ENCODE measurements around the gene RFT1.

Gene RFT1

GRCh38 chr3:53146319-53146891 lies 16.2 kb upstream of the RFT1 start:
- Mint-ChIP-seq H3K36me3 (no peaks in the 10 kb centered on the region), H3K27ac (no peak overlapping the region), H3K4me3 (no peak overlapping the region), H3K27me3 (no peaks in the 10 kb centered on the region), H3K9me3 (no peaks in the 10 kb centered on the region), H3K4me1 (peaks cover 9% of the 10 kb centered on the region)
- no peak for ATAC-seq

- H3K4me1 Mint-ChIP-seq: peaks cover 12% of the 10 kb centered on the region
- H3K4me3 Mint-ChIP-seq: no peak overlapping the region
- ATAC-seq: no peak
- no peaks in the 10 kb centered on the region for H3K36me3 Mint-ChIP-seq
- no peaks in the 10 kb centered on the region for H3K27me3 Mint-ChIP-seq
- H3K27ac Mint-ChIP-seq: no peak overlapping the region
- H3K9me3 Mint-ChIP-seq: no peaks in the 10 kb centered on the region
Observed at GRCh38 chr3:53145713-53146080, 15.5 kb upstream of the RFT1 start.

- Mint-ChIP-seq H3K36me3 (no peaks in the 10 kb centered on the region), H3K4me1 (peaks cover 15% of the 10 kb centered on the region), H3K27me3 (no peaks in the 10 kb centered on the region), H3K9me3 (no peaks in the 10 kb centered on the region), H3K27ac (no peak overlapping the region), H3K4me3 (no peak overlapping the region)
- no peak for ATAC-seq
Observed at GRCh38 chr3:53144862-53145712, 14.9 kb upstream of the RFT1 start.

- Mint-ChIP-seq H3K27me3 (no peaks in the 10 kb centered on the region), H3K4me1 (peaks cover 15% of the 10 kb centered on the region), H3K9me3 (no peaks in the 10 kb centered on the region), H3K4me3 (no peak overlapping the region), H3K36me3 (no peaks in the 10 kb centered on the region), H3K27ac (no peak overlapping the region)
- no peak for ATAC-seq
Observed at GRCh38 chr3:53144446-53144845, 14.2 kb upstream of the RFT1 start.

- H3K4me3 Mint-ChIP-seq: no peak overlapping the region
- no peaks in the 10 kb centered on the region for H3K27me3 Mint-ChIP-seq
- no peak overlapping the region for H3K27ac Mint-ChIP-seq
- no peaks in the 10 kb centered on the region for H3K36me3 Mint-ChIP-seq
- peak; percentile 32 for ATAC-seq
- H3K9me3 Mint-ChIP-seq: no peaks in the 10 kb centered on the region
- H3K4me1 Mint-ChIP-seq: peaks cover 19% of the 10 kb centered on the region
Observed at GRCh38 chr3:53142986-53143385, 12.8 kb upstream of the RFT1 start.

GRCh38 chr3:53140847-53141845 lies 10.9 kb upstream of the RFT1 start:
- Mint-ChIP-seq H3K27me3 (no peaks in the 10 kb centered on the region), H3K36me3 (no peaks in the 10 kb centered on the region), H3K9me3 (no peaks in the 10 kb centered on the region), H3K4me3 (no peak overlapping the region), H3K4me1 (peaks cover 21% of the 10 kb centered on the region), H3K27ac (no peak overlapping the region)
- peak; percentile 58 for ATAC-seq

- Mint-ChIP-seq H3K27ac (no peak overlapping the region), H3K36me3 (no peaks in the 10 kb centered on the region), H3K27me3 (no peaks in the 10 kb centered on the region), H3K4me1 (peaks cover 22% of the 10 kb centered on the region), H3K4me3 (no peak overlapping the region), H3K9me3 (no peaks in the 10 kb centered on the region)
- no peak for ATAC-seq
Observed at GRCh38 chr3:53139906-53140846, 9.9 kb upstream of the RFT1 start.

- H3K4me3 Mint-ChIP-seq: no peak overlapping the region
- no peaks in the 10 kb centered on the region for H3K9me3 Mint-ChIP-seq
- no peaks in the 10 kb centered on the region for H3K36me3 Mint-ChIP-seq
- ATAC-seq: no peak
- no peak overlapping the region for H3K27ac Mint-ChIP-seq
- peaks cover 22% of the 10 kb centered on the region for H3K4me1 Mint-ChIP-seq
- no peaks in the 10 kb centered on the region for H3K27me3 Mint-ChIP-seq
Observed at GRCh38 chr3:53137835-53138446, 7.7 kb upstream of the RFT1 start.

GRCh38 chr3:53137221-53137620 lies 7.0 kb upstream of the RFT1 start:
- ATAC-seq: no peak
- Mint-ChIP-seq H3K36me3 (no peaks in the 10 kb centered on the region), H3K4me1 (peaks cover 21% of the 10 kb centered on the region), H3K27me3 (no peaks in the 10 kb centered on the region), H3K9me3 (no peaks in the 10 kb centered on the region), H3K27ac (no peak overlapping the region), H3K4me3 (no peak overlapping the region)

- Mint-ChIP-seq H3K4me3 (no peak overlapping the region), H3K9me3 (no peaks in the 10 kb centered on the region), H3K27me3 (no peaks in the 10 kb centered on the region), H3K36me3 (no peaks in the 10 kb centered on the region), H3K4me1 (peaks cover 27% of the 10 kb centered on the region), H3K27ac (no peak overlapping the region)
- peak; percentile 79 for ATAC-seq
Observed at GRCh38 chr3:53134631-53135232, 4.5 kb upstream of the RFT1 start.

GRCh38 chr3:53132347-53132746 lies 2.1 kb upstream of the RFT1 start:
- no peak for ATAC-seq
- H3K9me3 Mint-ChIP-seq: no peaks in the 10 kb centered on the region
- no peaks in the 10 kb centered on the region for H3K27me3 Mint-ChIP-seq
- H3K4me1 Mint-ChIP-seq: peaks cover 30% of the 10 kb centered on the region
- H3K4me3 Mint-ChIP-seq: peak overlapping the region; percentile 5
- H3K27ac Mint-ChIP-seq: peak overlapping the region; percentile 99
- H3K36me3 Mint-ChIP-seq: no peaks in the 10 kb centered on the region

- H3K4me3 Mint-ChIP-seq: peak overlapping the region; percentile 92
- H3K36me3 Mint-ChIP-seq: no peaks in the 10 kb centered on the region
- no peak for ATAC-seq
- peaks cover 36% of the 10 kb centered on the region for H3K4me1 Mint-ChIP-seq
- peak overlapping the region; percentile 99 for H3K27ac Mint-ChIP-seq
- H3K27me3 Mint-ChIP-seq: no peaks in the 10 kb centered on the region
- H3K9me3 Mint-ChIP-seq: no peaks in the 10 kb centered on the region
Observed at GRCh38 chr3:53131096-53131495, 861 bp upstream of the RFT1 start.

- peak overlapping the region; percentile 92 for H3K4me3 Mint-ChIP-seq
- H3K27ac Mint-ChIP-seq: peak overlapping the region; percentile 99
- H3K4me1 Mint-ChIP-seq: peaks cover 27% of the 10 kb centered on the region
- H3K36me3 Mint-ChIP-seq: peaks cover 12% of the 10 kb centered on the region
- no peaks in the 10 kb centered on the region for H3K9me3 Mint-ChIP-seq
- H3K27me3 Mint-ChIP-seq: no peaks in the 10 kb centered on the region
- no peak for ATAC-seq
Observed at GRCh38 chr3:53129344-53129743, 891 bp downstream of the RFT1 start.

- Mint-ChIP-seq H3K27ac (peak overlapping the region; percentile 17), H3K27me3 (no peaks in the 10 kb centered on the region), H3K4me3 (no peak overlapping the region), H3K36me3 (peaks cover 34% of the 10 kb centered on the region), H3K9me3 (no peaks in the 10 kb centered on the region), H3K4me1 (peaks cover 27% of the 10 kb centered on the region)
- no peak for ATAC-seq
Observed at GRCh38 chr3:53126601-53127000, 3.6 kb downstream of the RFT1 start.

Measured in stimulated activated memory B cell treated with anti-CD40 and anti-IgM and Interleukin-4, amounts not matched to agents 10 μg/mL and 1 μg/mL and 100 μg/mL, for 72 hours (primary cell).